HL-60/S4 treated with retinoic acid at 250 ng/mL for 4 days and 3 days (cell line): ENCODE results near the gene CCNB2.
"Not testable (repeated sequence)": the region's sequence is repeated elsewhere in the genome, so short reads cannot be mapped to it uniquely, and the experiment has no call there.

Experiments
- in situ Hi-C: fragments of 300-500 bp; cut with MboI; formaldehyde crosslinking; loops from 2 replicates; pipeline ENCODE4 v1.7.0; 2022; ENCODE audit warnings: low sequenced_read_pairs

The CCNB2 gene

GRCh38 chr15:59104912-59105732 is at the start of gene CCNB2:
TSS of gene CCNB2 (plus strand) at chr15:59105146. CDS start at chr15:59105269, 123 bp downstream.
- in situ Hi-C loops, result no loop called here

DNA sequence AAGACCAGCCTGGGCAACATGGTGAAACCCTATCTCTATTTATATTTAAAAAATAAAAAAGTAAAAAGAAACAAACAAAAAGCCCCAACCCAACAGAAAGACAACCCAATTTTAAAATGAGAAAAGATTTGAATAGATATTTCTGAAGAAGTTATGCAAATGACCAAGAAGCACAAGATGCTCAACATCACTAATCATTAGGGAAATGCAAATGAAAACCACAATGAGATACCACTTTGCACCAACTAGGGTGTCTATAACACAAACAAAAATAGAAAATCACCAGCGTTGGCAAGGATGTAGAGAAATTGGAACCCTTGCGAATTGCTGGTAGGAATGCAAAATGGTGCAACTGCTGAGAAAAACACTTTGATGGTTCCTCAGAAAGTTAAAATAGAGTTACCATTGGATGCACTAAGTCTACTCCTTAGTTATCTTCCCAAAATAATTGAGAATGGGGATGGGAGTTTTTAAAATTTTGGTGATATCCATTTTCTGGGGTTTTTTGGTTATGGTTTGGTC is 45.8 kb upstream of the CCNB2 start:
- in situ Hi-C loops, result no loop called here

GRCh38 chr15:59060348-59060747 is 44.6 kb upstream of the CCNB2 start:
- in situ Hi-C loops, result no loop called here

- in situ Hi-C loops, result no loop called here
Observed at GRCh38 chr15:59063042-59063441, 41.9 kb upstream of the CCNB2 start.

DNA sequence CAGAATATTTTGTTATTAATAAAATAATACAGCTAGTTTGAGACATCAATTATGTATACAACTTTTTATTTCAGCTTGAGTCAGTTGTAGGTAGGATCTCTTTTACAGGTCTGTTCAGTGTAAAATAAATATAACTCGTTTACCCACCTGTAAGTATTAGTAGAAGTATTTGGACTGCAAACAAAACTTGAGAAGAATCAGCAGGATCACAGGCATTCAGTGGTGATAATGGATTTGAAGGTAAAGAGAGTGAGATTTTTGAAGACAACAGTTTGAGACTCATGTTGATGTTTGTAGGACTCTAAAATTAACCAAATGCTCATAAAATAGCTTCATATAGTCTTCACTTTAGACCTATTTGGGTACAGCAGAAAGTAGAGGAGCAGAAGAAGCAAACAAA is 35.5 kb upstream of the CCNB2 start:
- in situ Hi-C loops, result no loop called here

DNA sequence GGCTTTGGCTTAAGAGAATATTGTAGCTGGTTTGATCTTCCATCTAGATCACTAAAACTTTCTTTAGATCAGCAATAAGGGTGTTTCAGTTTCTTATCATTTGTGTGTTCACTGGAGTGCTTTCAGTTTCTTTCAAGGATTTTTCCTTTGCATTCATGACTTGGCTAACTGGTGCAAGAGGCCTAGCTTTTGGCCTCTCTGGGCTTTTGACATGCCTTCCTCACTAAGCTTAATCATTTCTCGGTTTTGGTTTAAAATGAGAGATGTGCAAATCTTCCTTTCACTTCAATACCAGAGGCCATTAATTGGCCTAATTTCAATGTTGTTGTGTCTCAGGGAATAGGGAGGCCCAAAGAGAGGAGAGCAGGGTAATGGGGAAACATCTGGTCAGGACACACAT is 30.3 kb upstream of the CCNB2 start:
- in situ Hi-C loops, result no loop called here

DNA sequence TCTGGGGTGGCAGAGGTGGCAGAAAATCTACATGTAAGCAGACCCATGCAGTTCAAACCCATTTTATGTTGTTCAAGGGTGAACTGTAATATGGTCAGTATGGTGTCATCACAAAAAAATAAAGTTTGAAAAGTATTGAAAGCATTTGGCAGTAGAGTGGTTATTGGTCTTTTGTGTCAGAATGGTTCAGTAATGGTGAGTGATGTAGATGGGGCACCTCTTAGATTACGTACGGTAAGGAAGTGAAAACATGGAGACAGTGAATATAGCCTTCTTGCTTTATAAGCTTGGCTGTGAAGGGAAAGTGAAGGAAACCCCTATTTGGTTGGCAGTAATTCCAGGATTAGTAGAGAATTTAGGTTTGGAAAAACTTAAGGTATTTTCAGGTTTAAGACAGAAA is 17.2 kb upstream of the CCNB2 start:
- in situ Hi-C loops, result no loop called here

DNA sequence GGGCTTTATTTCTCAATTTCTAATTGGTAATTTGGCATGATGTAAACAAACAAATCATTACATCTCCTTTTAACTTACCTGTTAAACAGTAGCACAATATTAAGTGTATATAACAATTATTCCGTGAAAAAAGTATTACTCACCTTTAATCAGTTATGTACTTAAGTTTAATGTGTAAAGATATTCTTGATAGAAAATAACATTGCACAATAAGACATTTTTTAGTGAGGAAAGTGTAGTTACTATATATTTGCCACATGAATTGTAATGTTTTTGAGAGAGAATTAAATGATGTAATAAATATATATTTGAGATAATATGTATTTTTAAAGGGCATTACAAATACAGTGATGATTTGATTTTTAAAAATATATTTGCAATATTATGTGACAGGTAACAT is 10.9 kb upstream of the CCNB2 start:
- in situ Hi-C loops, result no loop called here

DNA sequence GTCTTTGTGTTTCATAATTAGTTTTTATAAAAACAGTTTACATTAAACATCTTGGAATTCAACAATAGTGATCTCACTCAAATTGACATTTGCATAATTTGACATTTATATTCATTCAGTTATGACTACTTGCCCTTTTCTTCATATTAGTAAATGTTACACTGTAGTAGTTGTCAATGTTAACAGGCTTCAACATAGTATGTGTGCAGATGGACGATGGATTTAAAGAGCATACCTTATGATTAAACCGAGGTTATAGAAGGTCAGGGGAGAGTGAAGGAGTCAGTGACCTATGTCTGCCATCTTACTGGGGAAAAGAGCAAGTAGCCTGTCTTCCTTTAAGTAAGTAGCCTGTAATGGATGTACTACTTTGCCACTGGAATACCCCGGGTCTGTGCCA is 8.5 kb upstream of the CCNB2 start:
- in situ Hi-C loops, result no loop called here

DNA sequence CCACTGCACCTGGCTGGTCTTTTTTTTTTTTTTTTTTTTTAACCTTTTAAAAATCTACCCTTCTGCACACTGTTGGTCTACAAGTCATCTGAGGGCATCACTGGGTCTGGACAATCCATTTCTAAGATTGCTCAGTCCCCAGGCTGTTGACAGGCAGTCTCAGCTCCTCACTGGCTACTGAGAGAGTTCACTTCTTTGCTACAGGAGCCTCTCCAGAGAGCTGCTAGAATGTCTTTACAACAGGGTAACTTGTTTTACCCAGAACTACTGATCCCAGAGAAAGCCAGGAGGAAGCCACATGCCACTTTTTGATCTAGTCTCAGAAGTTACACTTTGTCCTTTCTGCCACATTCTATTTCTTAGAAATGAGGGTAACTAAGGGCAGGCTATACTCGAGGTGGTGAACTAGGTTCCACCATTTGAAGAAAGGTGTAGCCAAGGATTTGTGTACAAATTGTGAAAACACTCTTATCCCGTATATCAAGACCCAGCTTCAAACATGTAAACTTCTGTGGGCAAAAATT is 5.7 kb upstream of the CCNB2 start:
- in situ Hi-C loops, result no loop called here

- in situ Hi-C loops, result no loop called here
Observed at GRCh38 chr15:59104602-59104911, 389 bp upstream of the CCNB2 start.

DNA sequence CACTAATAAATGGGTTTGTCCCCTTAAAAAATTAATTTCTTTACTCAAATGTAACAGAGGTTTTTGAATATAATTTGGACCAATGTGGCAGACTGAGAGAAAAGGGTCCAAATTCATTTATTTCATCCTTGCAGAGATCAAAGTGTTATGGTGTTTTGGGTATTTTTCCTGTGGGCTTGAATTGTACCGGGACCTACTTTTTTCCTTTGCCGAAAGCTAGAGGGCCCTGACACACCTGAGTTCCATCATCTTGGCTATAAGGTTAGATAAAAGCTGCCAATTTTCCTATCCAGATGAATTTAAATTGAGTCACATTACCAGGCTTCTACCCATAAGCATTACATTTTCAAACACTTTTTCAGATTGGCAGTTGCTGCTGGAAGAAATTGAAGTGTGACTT is 908 bp downstream of the CCNB2 start:
- in situ Hi-C loops, result no loop called here

GRCh38 chr15:59111251-59111650 is 6.3 kb downstream of the CCNB2 start:
- in situ Hi-C loops, result no loop called here

DNA sequence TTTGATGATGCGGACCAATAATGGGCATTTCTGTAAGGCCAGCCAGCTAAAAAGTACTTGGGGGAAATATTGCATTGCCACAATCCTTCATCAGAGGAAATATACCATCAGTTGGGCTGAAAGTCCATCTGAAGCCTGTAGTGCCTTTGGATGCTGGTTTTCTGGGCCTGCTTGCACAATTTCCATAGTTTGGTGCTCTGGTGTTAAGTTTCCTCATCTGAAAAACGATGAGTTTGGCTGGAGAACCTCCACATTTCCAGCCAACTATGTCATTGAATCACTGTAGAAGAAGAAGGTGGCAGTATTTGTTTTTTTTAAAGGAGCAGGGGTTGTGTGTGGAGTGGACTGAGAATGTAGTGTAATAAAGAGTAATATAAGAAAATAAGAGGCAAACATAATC is 10.1 kb downstream of the CCNB2 start:
- in situ Hi-C loops, result no loop called here

- in situ Hi-C loops, result no loop called here
Observed at GRCh38 chr15:59116141-59116540, 11.2 kb downstream of the CCNB2 start.

- in situ Hi-C loops, result no loop called here
Observed at GRCh38 chr15:59116771-59117170, 11.8 kb downstream of the CCNB2 start.

DNA sequence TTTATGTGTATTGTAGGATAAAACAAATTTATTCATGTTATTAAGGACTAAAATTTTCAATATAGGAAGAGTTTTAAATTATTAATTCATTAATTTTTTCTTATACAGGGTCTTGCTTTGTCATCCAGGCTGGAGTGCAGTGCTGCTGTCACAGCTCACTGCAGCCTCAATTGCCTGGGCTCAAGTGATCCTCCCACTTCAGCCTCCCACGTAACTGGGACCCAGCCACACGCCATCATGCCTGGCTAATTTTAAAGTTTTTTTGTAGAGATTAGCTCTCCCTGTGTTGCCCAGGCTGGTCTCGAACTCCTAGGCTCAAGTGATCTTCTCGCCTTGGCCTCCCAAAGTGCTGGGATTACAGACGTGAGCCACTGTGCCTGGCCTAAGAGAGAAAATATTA is 14.7 kb downstream of the CCNB2 start:
- in situ Hi-C loops, result no loop called here

- in situ Hi-C loops, result no loop called here
Observed at GRCh38 chr15:59120937-59121336, 16.0 kb downstream of the CCNB2 start.

- in situ Hi-C loops, result no loop called here
Observed at GRCh38 chr15:59124261-59124660, 19.3 kb downstream of the CCNB2 start.

DNA sequence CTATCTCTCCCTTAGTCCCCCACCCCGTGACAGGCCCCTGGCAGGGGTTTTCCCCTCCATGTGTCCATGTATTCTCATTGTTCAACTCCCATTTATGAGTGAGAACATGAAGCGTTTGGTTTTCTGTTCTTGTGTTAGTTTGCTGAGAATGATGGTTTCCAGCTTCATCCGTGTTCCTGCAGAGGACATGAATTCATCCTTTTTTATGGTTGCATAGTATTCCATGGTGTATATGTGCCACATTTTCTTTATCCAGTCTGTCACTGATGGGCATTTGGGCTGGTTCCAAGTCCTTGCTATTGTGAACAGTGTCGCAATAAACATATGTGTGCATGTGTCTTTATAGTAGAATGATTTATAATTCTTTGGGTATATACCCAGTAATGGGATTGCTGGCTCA is 20.7 kb downstream of the CCNB2 start:
- in situ Hi-C loops, result not testable (repeated sequence)

GRCh38 chr15:59127255-59127654 is 22.3 kb downstream of the CCNB2 start:
- in situ Hi-C loops, result not testable (repeated sequence)

- in situ Hi-C loops, result no loop called here
Observed at GRCh38 chr15:59131456-59131855, 26.5 kb downstream of the CCNB2 start.
